GM19035 (cell line): Measurements from ENCODE around the gene PLXNA2.

Experiments used
- ATAC-seq: cut with Tn5 transposase; IDR thresholded peaks from one replicate; pipeline ENCODE4 v1.9.1; 2021; ENCODE audit not compliant: unreplicated experiment

The PLXNA2 gene

DNA sequence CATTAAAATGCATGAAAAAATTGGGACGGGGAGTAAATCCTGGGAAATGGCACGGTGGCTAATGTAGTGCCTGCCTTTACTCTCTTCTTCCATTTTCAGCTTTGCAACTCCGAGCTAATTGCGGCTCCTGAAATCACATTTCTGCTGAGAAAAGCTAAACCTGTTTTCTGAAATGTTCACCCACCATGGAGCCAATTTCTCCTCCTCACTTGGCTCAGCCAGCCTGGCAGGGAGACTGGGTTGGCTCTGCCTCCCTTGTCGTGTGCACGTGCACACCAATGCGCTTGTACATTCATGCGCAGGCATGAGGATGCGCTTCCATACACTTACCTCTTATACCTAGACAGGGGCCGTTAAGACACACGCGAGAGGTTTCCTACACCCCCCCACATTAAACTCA lies 165.4 kb downstream of the PLXNA2 start:
- no peak for ATAC-seq

- ATAC-seq, result no peak
These were observed 166.7 kb downstream of the PLXNA2 start for GRCh38 chr1:208077232-208078075.

GRCh38 chr1:208074353-208074752 lies 169.8 kb downstream of the PLXNA2 start:
- ATAC-seq, result no peak

GRCh38 chr1:208071435-208072031 lies 172.7 kb downstream of the PLXNA2 start:
- no peak for ATAC-seq

DNA sequence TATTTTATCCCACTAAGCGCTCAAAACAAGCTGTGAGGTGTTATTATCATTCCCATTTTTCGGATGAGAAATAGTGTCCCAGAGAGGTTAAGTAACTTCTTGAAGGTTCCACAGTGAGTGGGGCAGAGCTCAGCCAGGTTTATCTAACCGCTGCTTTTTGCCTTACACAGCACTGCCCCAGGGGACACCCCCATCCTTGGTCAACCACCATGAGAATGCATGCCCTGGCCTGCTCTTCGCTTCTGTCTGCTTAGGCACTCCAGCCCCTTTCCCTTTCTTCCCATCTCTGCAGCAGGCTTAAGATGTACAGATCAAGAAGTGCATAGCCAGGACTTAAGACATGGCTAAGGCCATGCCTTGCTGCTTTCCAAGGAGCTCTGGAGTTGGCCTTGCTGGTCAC lies 174.3 kb downstream of the PLXNA2 start:
- no peak for ATAC-seq

DNA sequence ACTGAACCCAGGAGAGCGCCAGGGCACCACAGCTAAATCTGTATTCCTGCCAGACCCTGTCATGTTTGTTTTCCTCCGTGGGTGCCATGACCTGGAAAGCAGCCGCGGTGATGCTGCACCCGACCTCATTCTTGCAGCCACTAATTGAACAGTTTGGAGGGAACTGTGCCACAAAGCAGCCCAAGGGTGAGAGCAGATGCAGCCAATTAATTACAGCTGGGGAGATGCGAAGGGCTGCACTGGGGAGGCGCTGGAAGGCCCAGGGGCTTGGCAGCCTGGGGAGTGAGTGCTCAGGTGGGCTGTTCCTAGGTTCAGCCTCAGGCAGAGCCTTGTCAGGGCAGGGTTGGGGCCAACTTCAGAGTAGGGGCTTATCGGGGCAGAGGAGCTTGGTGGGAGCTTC lies 174.9 kb downstream of the PLXNA2 start:
- ATAC-seq, result no peak

DNA sequence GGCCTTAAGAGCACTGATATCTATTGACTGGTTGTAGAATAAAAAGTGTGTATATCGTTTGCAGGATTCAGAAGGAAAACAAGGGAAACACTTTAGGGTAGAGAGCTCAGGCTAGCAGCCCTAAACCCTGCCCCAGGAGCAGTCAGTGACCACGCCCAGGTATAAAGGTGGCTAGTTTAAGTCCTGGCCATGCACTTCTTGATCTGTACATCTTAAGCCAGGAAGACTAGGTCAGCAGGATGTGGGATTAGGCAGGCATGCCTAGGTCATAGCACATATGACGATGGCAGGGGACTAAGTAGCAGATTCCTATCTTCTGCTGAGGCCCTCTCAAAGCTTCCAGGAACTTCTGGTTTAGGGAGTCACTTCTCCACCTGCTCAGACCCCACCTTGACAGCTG lies 175.3 kb downstream of the PLXNA2 start:
- no peak for ATAC-seq

- no peak for ATAC-seq
These were observed 175.8 kb downstream of the PLXNA2 start for GRCh38 chr1:208068407-208068806.

DNA sequence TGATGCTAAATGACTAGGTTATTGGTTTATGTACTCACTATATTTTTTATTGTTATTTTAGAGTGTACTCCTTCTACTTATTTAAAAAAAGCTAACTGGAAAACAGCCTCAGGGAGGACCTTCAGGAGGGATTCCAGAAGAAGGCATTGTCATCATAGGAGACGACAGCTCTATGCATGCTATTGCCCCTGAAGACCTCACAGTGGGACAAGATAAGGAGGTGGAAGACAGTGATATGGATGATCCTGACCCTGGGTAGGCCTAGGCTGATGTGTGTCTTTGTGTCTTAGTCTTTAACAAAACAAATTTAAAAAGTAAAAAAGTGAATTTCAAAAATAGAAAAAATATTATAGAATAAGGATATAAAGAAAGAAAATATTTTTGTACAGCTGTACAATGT lies 177.6 kb downstream of the PLXNA2 start:
- no peak for ATAC-seq

GRCh38 chr1:208065862-208066261 lies 178.3 kb downstream of the PLXNA2 start:
- ATAC-seq, result no peak

GRCh38 chr1:208061632-208062031 lies 182.6 kb downstream of the PLXNA2 start:
- ATAC-seq, result no peak

- ATAC-seq, result no peak
These were observed 183.1 kb downstream of the PLXNA2 start for GRCh38 chr1:208061118-208061517.

DNA sequence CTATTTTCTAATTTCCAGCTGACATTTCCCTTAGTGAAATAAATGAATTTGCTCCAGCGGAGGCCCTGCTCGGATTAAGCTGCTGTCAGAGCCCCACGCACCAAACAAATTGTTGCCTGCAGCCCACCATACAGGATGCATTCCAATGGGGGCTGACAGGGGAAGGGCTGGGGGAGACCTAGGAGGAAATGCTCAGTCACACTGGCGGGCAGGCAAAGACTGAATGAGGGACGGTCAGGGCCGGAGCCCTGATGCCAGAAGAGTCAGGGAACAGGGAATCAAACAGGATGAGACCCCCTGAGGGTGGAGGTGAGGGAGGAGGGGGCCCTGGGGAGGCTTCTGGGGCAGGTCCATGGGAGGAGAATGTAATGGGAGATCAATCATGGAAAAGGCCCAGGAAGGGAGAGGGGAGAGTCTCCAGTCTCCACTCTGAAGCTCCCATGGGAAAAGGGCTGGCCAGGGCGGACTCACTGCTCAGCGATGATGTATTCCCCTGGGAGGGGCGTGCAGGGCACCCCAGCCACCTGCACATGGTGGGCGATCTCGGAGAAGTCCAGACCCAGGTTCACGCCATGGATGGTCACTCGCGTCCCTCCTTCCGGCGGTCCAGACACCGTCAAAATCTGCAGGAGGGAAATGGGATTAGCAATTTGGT lies 183.8 kb downstream of the PLXNA2 start:
- ATAC-seq, result no peak

DNA sequence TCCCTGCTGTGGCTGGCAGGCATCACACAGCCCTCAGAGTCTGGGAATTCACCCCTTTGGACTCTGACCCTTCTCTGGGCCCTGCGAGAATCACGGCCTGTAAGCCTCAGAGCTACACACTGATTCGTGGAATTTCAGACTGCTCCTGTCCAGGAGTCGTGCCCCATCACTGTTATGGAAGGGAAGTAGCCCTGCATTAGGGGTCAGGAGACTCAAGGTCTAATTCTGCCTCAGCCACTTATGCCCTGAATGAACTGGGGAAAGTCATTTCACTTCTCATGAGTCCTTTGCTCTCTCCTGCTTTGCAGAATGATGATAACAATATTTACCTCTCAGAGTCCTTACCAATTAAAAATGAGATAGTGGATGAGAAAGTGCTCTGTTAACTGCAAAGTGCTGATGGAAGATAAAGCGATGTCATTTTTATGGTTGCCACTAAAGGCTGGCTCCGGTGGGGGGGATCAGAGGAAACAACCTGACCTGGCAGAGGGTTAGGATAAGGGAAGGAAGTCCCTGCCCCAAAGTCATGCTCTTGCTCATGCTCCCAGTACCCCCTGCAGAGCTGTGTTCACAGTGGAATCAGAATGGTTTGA lies 184.7 kb downstream of the PLXNA2 start:
- ATAC-seq, result no peak

GRCh38 chr1:208058756-208059155 lies 185.4 kb downstream of the PLXNA2 start:
- no peak for ATAC-seq

DNA sequence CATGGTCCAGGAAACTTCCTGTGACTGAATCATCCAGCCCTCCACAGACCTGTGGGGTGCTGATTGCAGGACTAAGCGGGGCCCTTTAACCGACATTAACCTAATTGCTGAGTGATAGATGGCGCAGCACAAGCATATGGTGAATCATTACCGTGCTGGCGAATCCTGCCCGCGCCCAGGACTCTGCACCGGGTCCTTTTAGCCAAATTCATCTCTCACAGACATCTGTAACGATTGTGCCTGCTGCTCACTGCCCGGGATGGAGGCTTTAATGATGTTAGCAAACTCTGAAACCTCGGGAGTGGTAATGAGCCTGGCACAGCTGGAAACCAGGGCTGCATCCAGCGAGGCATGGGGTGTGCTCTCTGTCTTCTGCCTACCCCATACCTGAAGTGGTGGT lies 185.9 kb downstream of the PLXNA2 start:
- ATAC-seq, result no peak

GRCh38 chr1:208057056-208057455 lies 187.1 kb downstream of the PLXNA2 start:
- no peak for ATAC-seq

GRCh38 chr1:208055535-208055934 lies 188.6 kb downstream of the PLXNA2 start:
- ATAC-seq, result no peak

DNA sequence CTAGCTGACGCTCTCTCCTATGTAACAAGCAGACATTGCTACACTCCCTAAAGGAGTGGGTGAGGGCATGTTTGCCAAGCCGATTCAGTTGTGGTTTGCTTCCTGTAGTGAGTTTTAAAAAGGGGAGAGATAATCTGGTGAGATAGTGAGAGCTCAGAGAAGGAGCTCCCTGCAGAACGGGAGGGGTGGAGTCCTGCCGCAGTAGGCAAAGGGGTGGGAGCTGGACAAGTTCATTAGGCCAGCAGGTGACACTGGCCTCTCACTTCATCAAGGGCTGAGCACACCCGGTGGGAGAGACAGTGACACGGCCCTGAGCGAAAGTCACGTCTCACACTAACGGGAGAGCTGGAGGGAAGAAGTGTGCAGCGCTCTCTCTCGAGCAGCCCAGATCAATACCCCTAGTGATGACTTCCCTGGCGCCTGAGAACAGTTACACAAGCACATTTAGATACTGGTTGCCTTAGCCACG lies 189.2 kb downstream of the PLXNA2 start:
- ATAC-seq, result no peak

DNA sequence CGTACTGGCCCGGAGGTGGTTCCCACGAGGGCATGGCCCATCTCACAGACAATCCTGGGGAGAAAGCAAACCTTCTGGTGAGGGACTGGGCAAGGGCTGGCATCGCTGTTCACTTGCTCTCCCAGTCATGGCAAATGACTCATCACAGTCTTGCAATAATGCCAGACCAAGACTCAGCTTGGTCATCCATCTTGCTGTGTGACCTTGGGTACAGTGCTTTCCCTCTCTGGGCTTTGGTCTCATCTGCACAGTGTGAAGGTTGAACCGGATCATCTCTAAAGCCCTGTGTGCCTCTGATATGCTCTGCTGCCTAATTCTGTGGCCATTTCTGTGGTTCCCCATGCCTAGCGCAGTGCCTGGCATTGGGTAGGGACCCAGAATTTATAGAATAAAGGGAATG lies 189.7 kb downstream of the PLXNA2 start:
- no peak for ATAC-seq

DNA sequence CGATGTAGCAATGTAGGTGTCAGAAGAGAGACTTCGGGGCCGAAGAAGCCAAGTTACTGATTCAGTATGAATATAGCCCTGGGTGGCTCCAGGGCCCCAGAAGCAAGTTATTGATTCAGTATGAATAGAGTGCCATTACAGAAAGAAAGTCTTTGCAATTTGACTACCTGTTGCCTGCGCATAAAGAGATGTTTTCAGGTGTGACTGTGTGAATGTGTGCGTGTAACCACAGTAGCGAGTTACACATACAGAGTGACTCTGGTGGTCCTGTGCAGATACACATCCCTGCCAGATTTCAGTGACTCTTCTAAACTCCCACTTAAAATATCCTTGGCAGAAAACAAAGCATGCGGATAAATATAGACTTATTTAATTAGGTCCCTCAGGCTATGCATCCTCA lies 190.5 kb downstream of the PLXNA2 start:
- no peak for ATAC-seq
